Activated B cell treated with CpG ODN at 0.5 μM for 24 hours (primary cell): Measurements from ENCODE around the gene SPEM1. TPM values are rescaled to one million over a fixed set of nuclear protein-coding genes. Genes with fewer than 3 reads are reported as not detected.

Experiments used
- ATAC-seq: fragments of 200-7000 bp; cut with Tn5 transposase; one replicate; pipeline ENCODE4 v1.10.0; 2021; ENCODE audit warnings: low read depth, mild to moderate bottlenecking, moderate library complexity
- CTCF ChIA-PET: fragments of 350-600 bp; sonication (Branson Sonifier 250); formaldehyde crosslinking; loops from one replicate; lab custom pipeline; 2021; ENCODE audit warnings: antibody characterized with exemption; lab: Charles Lee
- POLR2A ChIA-PET: fragments of 350-600 bp; sonication (Branson Sonifier 250); formaldehyde crosslinking; loops from one replicate; lab custom pipeline; 2021; ENCODE audit warnings: antibody characterized with exemption; lab: Charles Lee
- DNase-seq: peaks from one replicate; pipeline ENCODE4 v3.0.0; 2022
- H3K27ac Mint-ChIP-seq: one replicate; pipeline ENCODE4 v1.8.0; 2020; ENCODE audit warnings: mixed read lengths
- H3K27me3 Mint-ChIP-seq: one replicate; pipeline ENCODE4 v1.8.0; 2021; ENCODE audit warnings: mixed read lengths
- H3K36me3 Mint-ChIP-seq: one replicate; pipeline ENCODE4 v1.8.0; 2021; ENCODE audit warnings: low read depth, mixed read lengths
- H3K4me1 Mint-ChIP-seq: one replicate; pipeline ENCODE4 v1.8.0; 2021; ENCODE audit warnings: mixed read lengths
- H3K4me3 Mint-ChIP-seq: one replicate; pipeline ENCODE4 v1.8.0; 2020; ENCODE audit warnings: mild to moderate bottlenecking, mixed read lengths
- H3K9me3 Mint-ChIP-seq: one replicate; pipeline ENCODE4 v1.8.0; 2020; ENCODE audit warnings: mixed read lengths
- CTCF ChIP-seq: fragments of 200-600 bp; IDR thresholded peaks from one replicate; pipeline ENCODE4 v1.8.0; 2022; ENCODE audit warnings: antibody characterized with exemption, mild to moderate bottlenecking
- intact Hi-C: fragments of 100-400 bp; cut with micrococcal nuclease; formaldehyde crosslinking; loops from one replicate; pipeline ENCODE4 v1.15.1; 2024
- total RNA-seq: library from RNA; stranded (reverse); gene quantifications from 2 replicates; pipeline ENCODE4 v1.2.3, GENCODE V29; 2022

Gene SPEM1
- total RNA-seq, 1 donor from 2014 or later: not detected

- ChIA-PET POLR2A (interaction anchor here (0.7 to 3.3 kb wide), 7 partner anchors 35 to 124 kb away, joined by 3 to 30 read pairs (median 4); partner anchors contain the start of genes POLR2A, TMEM256 and TMEM95), CTCF (interaction anchor here (1.1 kb wide), 1 partner anchor 84 kb away, joined by 3 read pairs; no protein-coding TSS in a partner anchor)
- intact Hi-C loops: loop anchor here (5.0 kb wide), 2 partner anchors 227 to 392 kb away; no protein-coding TSS in a partner anchor
- no peak within 1 kb of the TSS for H3K27ac Mint-ChIP-seq
- H3K4me1 Mint-ChIP-seq: peaks cover 56% of the 10 kb centered on the region
- peaks cover 44% of the 10 kb centered on the region for H3K27me3 Mint-ChIP-seq
- DNase-seq (peak; percentile 28), ATAC-seq (no peak)
- TF ChIP-seq CTCF: no peak
- peaks cover 4% of the 10 kb centered on the region for H3K36me3 Mint-ChIP-seq
- no peaks in the 10 kb centered on the region for H3K9me3 Mint-ChIP-seq
- H3K4me3 Mint-ChIP-seq: peak within 1 kb of the TSS; percentile 75
Measured at GRCh38 chr17:7439462-7440112, 19.5 kb downstream of the SPEM1 start, which contains the start of gene FGF11. Gene FGF11, plus strand, starts transcription at chr17:7439512. Its CDS starts 109 bp downstream, at chr17:7439621.

GRCh38 chr17:7440113-7440833 is 20.1 kb downstream of the SPEM1 start:
- no peak for TF ChIP-seq CTCF
- H3K27ac Mint-ChIP-seq: no peak overlapping the region
- ATAC-seq (no peak), DNase-seq (peak; percentile 35)
- H3K9me3 Mint-ChIP-seq: no peaks in the 10 kb centered on the region
- ChIA-PET POLR2A (interaction anchor here (0.6 to 3.3 kb wide), 12 partner anchors 35 to 395 kb away, joined by 3 to 30 read pairs (median 4); partner anchors contain the start of genes POLR2A, TMEM256 and TMEM95), CTCF (interaction anchor here (1.1 kb wide), 1 partner anchor 84 kb away, joined by 3 read pairs; no protein-coding TSS in a partner anchor)
- peaks cover 58% of the 10 kb centered on the region for H3K4me1 Mint-ChIP-seq
- H3K27me3 Mint-ChIP-seq: peaks cover 47% of the 10 kb centered on the region
- peaks cover 4% of the 10 kb centered on the region for H3K36me3 Mint-ChIP-seq
- intact Hi-C loops: no loop called here
- H3K4me3 Mint-ChIP-seq: peak overlapping the region; percentile 75

- peak; percentile 32 for DNase-seq
- Mint-ChIP-seq H3K4me1 (peaks cover 61% of the 10 kb centered on the region), H3K9me3 (no peaks in the 10 kb centered on the region), H3K27ac (no peak overlapping the region), H3K27me3 (peaks cover 52% of the 10 kb centered on the region), H3K4me3 (no peak overlapping the region), H3K36me3 (peaks cover 4% of the 10 kb centered on the region)
- ChIA-PET POLR2A (interaction anchor here (0.6 to 3.3 kb wide), 8 partner anchors 38 to 253 kb away, joined by 3 to 30 read pairs (median 4); partner anchors contain the start of genes MPDU1 and POLR2A), CTCF (interaction anchor here (1.0 kb wide), 1 partner anchor 84 kb away, joined by 4 read pairs; no protein-coding TSS in a partner anchor)
- no peak for TF ChIP-seq CTCF
- ATAC-seq: no peak
- intact Hi-C loops: no loop called here
Measured at GRCh38 chr17:7440834-7441195, 20.7 kb downstream of the SPEM1 start.

GRCh38 chr17:7441266-7441665 is 21.1 kb downstream of the SPEM1 start:
- POLR2A ChIA-PET: interaction anchor here (0.6 to 3.3 kb wide), 7 partner anchors 37 to 254 kb away, joined by 3 to 30 read pairs (median 4); partner anchors contain the start of genes MPDU1 and POLR2A
- no peak for DNase-seq
- Mint-ChIP-seq H3K27ac (no peak overlapping the region), H3K4me1 (peaks cover 61% of the 10 kb centered on the region), H3K36me3 (peaks cover 3% of the 10 kb centered on the region), H3K9me3 (no peaks in the 10 kb centered on the region), H3K27me3 (peaks cover 54% of the 10 kb centered on the region), H3K4me3 (no peak overlapping the region)
- intact Hi-C loops: no loop called here
- no peak for ATAC-seq
- no peak for TF ChIP-seq CTCF
- CTCF ChIA-PET: interaction anchor here (1.0 kb wide), 1 partner anchor 85 kb away, joined by 4 read pairs; no protein-coding TSS in a partner anchor
